Tracheal epithelial cell (primary cell): ENCODE data around the gene MAU2. TPM values are rescaled to one million over a fixed set of nuclear protein-coding genes. Genes with fewer than 3 reads are reported as not detected.

ENCODE experiments used
- total RNA-seq: library from RNA; depleted of rRNA; stranded (reverse); fragments of >200 nt; gene quantifications from 2 replicates; pipeline ENCODE4 v1.2.1, GENCODE V29; 2014

The MAU2 gene
- 23.4 and 25.3 TPM in 2 replicates for total RNA-seq

GRCh38 chr19:19320361-19321140 is at the start of gene MAU2, which contains the start of gene SUGP1:
Gene MAU2, plus strand, starts transcription at chr19:19320829. Its CDS starts 31 bp downstream, at chr19:19320860.
Gene SUGP1, minus strand, starts transcription at chr19:19320509. Its CDS starts 13 bp downstream, at chr19:19320496.

GRCh38 chr19:19404879-19405860 is 84.5 kb downstream of the MAU2 start, which contains the start of gene GATAD2A:
Gene GATAD2A, plus strand, starts transcription at chr19:19405675. Its CDS starts 59,671 bp downstream, at chr19:19465346.

Other genes starting within 250 kb of the MAU2 start
- 34.1 and 44.3 TPM in 2 replicates for gene TMEM161A, start 182.4 kb upstream of the MAU2 start, total RNA-seq
- gene MEF2B, start 150.6 kb upstream of the MAU2 start, total RNA-seq, result 0.21 TPM in 1 of 2 replicates, not detected in the other
- 6.6 and 13.0 TPM in 2 replicates for gene BORCS8, start 128.7 kb upstream of the MAU2 start, total RNA-seq
- gene RFXANK, start 128.6 kb upstream of the MAU2 start, total RNA-seq, result 45.4 and 93.0 TPM in 2 replicates
- gene NR2C2AP, start 117.4 kb upstream of the MAU2 start, total RNA-seq, result 27.2 and 28.8 TPM in 2 replicates
- not detected in 2 replicates for gene NCAN, start 108.9 kb upstream of the MAU2 start, total RNA-seq
- gene TM6SF2, start 47.5 kb upstream of the MAU2 start, total RNA-seq, result not detected in 2 replicates
- gene SUGP1, start 320 bp upstream of the MAU2 start, total RNA-seq, result 10.2 and 15.9 TPM in 2 replicates
- gene GATAD2A, start 84.8 kb downstream of the MAU2 start, total RNA-seq, result 36.0 and 61.7 TPM in 2 replicates
- gene TSSK6, start 194.7 kb downstream of the MAU2 start, total RNA-seq, result 1.7 and 2.8 TPM in 2 replicates
- gene NDUFA13, start 195.4 kb downstream of the MAU2 start, total RNA-seq, result 103 and 142 TPM in 2 replicates
- 0.64 and 0.72 TPM in 2 replicates for gene YJEFN3, start 208.1 kb downstream of the MAU2 start, total RNA-seq
- gene CILP2, start 217.4 kb downstream of the MAU2 start, total RNA-seq, result 0.21 and 0.24 TPM in 2 replicates